Peyer's patch (tissue), 4 donors: ENCODE results near the gene AKAP13. TPM values are rescaled to one million over a fixed set of nuclear protein-coding genes. Genes with fewer than 3 reads are reported as not detected.
A peak's percentile ranks its signal among the peaks of the same experiment; 100 is the strongest.

Experiments used
- DNase-seq, 3 donors: peaks; one replicate each; pipeline ENCODE4 v3.0.0-alpha.2; 2017 to 2019
- H3K27ac ChIP-seq, 4 donors: fragments of 200-600 bp; sonication (generic); one replicate each; pipeline ENCODE4 v1.5.1; 2016 to 2019
- H3K27me3 ChIP-seq, 2 donors: fragments of 200-600 bp; sonication (generic); one replicate each; pipeline ENCODE4 v1.5.1; 2019
- H3K36me3 ChIP-seq, 3 donors: fragments of 200-600 bp; sonication (generic); one replicate each; pipeline ENCODE4 v1.5.1; 2016 to 2019
- H3K4me1 ChIP-seq, 4 donors: fragments of 200-600 bp; sonication (generic); one replicate each; pipeline ENCODE4 v1.5.1; 2016 to 2019
- H3K4me3 ChIP-seq, 4 donors: fragments of 200-600 bp; sonication (generic); 1 replicate in 3 of 4; 2 replicates in 1 of 4; pipeline ENCODE4 v1.5.1; 2016 to 2019; ENCODE audit warnings: mild to moderate bottlenecking in 1 of 4
- H3K9me3 ChIP-seq, 4 donors: fragments of 200-600 bp; sonication (generic); one replicate each; pipeline ENCODE4 v1.5.1; 2016 to 2019; ENCODE audit warnings: mild to moderate bottlenecking in 1 of 4
- POLR2A ChIP-seq, 2 donors: fragments of 450-650 bp; IDR thresholded peaks; one replicate each; pipeline ENCODE4 v1.5.1; 2017; ENCODE audit warnings: antibody characterized with exemption in 2 of 2, mild to moderate bottlenecking in 2 of 2, moderate library complexity in 2 of 2
- total RNA-seq, 4 donors: library from RNA; depleted of rRNA; stranded (reverse); fragments of >200 nt; gene quantifications; one replicate each; pipeline ENCODE4 v1.1.0, GENCODE V29; 2016
- TF ChIP-seq, protein P1 (sequence below), 6 experiments: fragments of 450-650 bp in 4 of 6; fragments of 200-600 bp in 2 of 6; sonication (generic) in 1 of 6; IDR thresholded peaks; one replicate each; pipeline ENCODE4 v1.5.1; 2017 to 2019; ENCODE audit warnings: antibody characterized with exemption in 6 of 6, mild to moderate bottlenecking in 3 of 6, moderate library complexity in 1 of 6

Gene AKAP13
- total RNA-seq, 4 donors from 2014 or later = 166 to 742 (median 242) TPM

GRCh38 chr15:85587707-85588411 is 207.5 kb downstream of the AKAP13 start:
- no peak for DNase-seq
- TF ChIP-seq, protein P1, sequence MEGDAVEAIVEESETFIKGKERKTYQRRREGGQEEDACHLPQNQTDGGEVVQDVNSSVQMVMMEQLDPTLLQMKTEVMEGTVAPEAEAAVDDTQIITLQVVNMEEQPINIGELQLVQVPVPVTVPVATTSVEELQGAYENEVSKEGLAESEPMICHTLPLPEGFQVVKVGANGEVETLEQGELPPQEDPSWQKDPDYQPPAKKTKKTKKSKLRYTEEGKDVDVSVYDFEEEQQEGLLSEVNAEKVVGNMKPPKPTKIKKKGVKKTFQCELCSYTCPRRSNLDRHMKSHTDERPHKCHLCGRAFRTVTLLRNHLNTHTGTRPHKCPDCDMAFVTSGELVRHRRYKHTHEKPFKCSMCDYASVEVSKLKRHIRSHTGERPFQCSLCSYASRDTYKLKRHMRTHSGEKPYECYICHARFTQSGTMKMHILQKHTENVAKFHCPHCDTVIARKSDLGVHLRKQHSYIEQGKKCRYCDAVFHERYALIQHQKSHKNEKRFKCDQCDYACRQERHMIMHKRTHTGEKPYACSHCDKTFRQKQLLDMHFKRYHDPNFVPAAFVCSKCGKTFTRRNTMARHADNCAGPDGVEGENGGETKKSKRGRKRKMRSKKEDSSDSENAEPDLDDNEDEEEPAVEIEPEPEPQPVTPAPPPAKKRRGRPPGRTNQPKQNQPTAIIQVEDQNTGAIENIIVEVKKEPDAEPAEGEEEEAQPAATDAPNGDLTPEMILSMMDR (IDR thresholded peaks at IDR 0.05) = no peak
- no peak for TF ChIP-seq POLR2A (IDR thresholded peaks at IDR 0.05)
- Histone ChIP-seq H3K27me3 (no peaks in the 10 kb centered on the region), H3K4me3 (no peak overlapping the region), H3K4me1 (peaks cover 0 to 44% (median 5%) of the 10 kb centered on the region in 4 donors), H3K27ac (peak overlapping the region in 3 of 4 donors; percentile 13 to 79 (median 72)), H3K9me3 (no peaks in the 10 kb centered on the region), H3K36me3 (peaks cover 0 to 12% (median 0%) of the 10 kb centered on the region in 3 donors)

DNA sequence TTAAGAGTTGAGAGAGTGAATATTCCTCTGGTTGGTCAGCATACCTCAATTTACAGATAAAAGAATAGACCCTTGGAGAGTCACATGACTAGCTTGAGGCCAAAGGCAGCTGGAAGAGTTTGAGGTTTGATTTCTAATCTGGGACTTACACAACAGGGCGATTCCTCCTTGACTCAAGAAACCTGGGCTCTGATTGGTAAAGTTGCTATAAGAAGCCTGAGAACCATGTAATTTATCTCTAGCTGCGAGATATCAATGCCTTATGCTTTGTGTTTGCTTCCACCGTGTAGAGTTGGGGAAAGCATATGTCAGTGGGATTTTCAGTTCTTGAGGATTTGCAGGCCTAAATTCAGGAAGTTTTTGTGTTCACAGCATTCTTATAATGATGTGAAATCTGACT is 208.3 kb downstream of the AKAP13 start:
- DNase-seq = no peak

DNA sequence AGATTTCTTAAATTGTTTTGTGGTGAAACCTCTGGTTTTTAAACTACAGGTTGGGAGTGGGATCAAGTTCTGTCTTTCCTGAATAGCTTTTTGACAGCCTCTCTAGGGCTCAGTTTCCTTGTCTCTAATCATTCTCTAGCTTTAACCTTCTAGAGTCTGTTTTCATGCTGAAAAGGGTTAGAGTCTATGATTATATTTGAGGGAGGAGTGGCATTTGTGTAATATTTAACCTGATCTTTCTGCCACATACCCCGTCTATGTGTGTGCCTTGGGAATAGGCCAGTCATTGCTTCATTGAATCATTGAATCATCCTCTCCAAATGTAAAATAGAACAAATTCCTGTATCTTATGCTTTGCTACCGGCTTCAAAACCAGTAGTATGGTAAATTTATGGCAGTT is 209.4 kb downstream of the AKAP13 start:
- DNase-seq = no peak
- Histone ChIP-seq H3K9me3 (no peaks in the 10 kb centered on the region), H3K4me1 (peaks cover 0 to 44% (median under 1%) of the 10 kb centered on the region in 4 donors)

More for the DNA sequence above, 208.3 kb downstream of the AKAP13 start:
- H3K4me1 ChIP-seq = peaks cover 0 to 44% (median 5%) of the 10 kb centered on the region in 4 donors
- peaks cover 0 to 12% (median 0%) of the 10 kb centered on the region in 3 donors for H3K36me3 ChIP-seq
- no peaks in the 10 kb centered on the region for H3K9me3 ChIP-seq
- TF ChIP-seq, protein P1 (IDR thresholded peaks at IDR 0.05) = no peak
- TF ChIP-seq POLR2A (IDR thresholded peaks at IDR 0.05) = no peak
- no peaks in the 10 kb centered on the region for H3K27me3 ChIP-seq
- peak overlapping the region in 3 of 4 donors; percentile 13 to 79 (median 72) for H3K27ac ChIP-seq
- H3K4me3 ChIP-seq = no peak overlapping the region

GRCh38 chr15:85591622-85592021 is 211.2 kb downstream of the AKAP13 start:
- peaks cover 0 to 35% (median 0%) of the 10 kb centered on the region in 4 donors for H3K4me1 ChIP-seq

More for the DNA sequence above, 209.4 kb downstream of the AKAP13 start:
- Histone ChIP-seq H3K36me3 (peaks cover 0 to 14% (median 0%) of the 10 kb centered on the region in 3 donors), H3K27me3 (no peaks in the 10 kb centered on the region), H3K4me3 (peak overlapping the region in 1 of 4 donors; percentile 14), H3K27ac (peak overlapping the region in 3 of 4 donors; percentile 13 to 72 (median 53))
- TF ChIP-seq, protein P1 (IDR thresholded peaks at IDR 0.05) = no peak
- TF ChIP-seq POLR2A (IDR thresholded peaks at IDR 0.05) = peak in 1 of 2 donors; percentile 32

GRCh38 chr15:85592148-85592547 is 211.7 kb downstream of the AKAP13 start:
- H3K36me3 ChIP-seq = peaks cover 0 to 22% (median 0%) of the 10 kb centered on the region in 3 donors
- no peaks in the 10 kb centered on the region for H3K27me3 ChIP-seq
- H3K4me3 ChIP-seq = no peak overlapping the region
- H3K4me1 ChIP-seq = peaks cover 0 to 35% (median 0%) of the 10 kb centered on the region in 4 donors
- no peak overlapping the region for H3K27ac ChIP-seq
- no peak for TF ChIP-seq POLR2A (IDR thresholded peaks at IDR 0.05)
- TF ChIP-seq, protein P1 (IDR thresholded peaks at IDR 0.05) = no peak
- no peak for DNase-seq
- H3K9me3 ChIP-seq = no peaks in the 10 kb centered on the region

More at GRCh38 chr15:85591622-85592021, 211.2 kb downstream of the AKAP13 start:
- DNase-seq = no peak
- Histone ChIP-seq H3K27me3 (no peaks in the 10 kb centered on the region), H3K36me3 (peaks cover 0 to 25% (median 0%) of the 10 kb centered on the region in 3 donors), H3K27ac (no peak overlapping the region), H3K4me3 (no peak overlapping the region), H3K9me3 (no peaks in the 10 kb centered on the region)
- no peak for TF ChIP-seq POLR2A (IDR thresholded peaks at IDR 0.05)
- TF ChIP-seq, protein P1 (IDR thresholded peaks at IDR 0.05) = no peak
